Kidney (tissue), 14 donors: ENCODE measurements around the gene RSPH1. TPM values are rescaled to one million over a fixed set of nuclear protein-coding genes. Genes with fewer than 3 reads are reported as not detected.

Experiments
- DNase-seq, 5 donors: peaks; one replicate each; pipeline ENCODE4 v3.0.0-alpha.2; 2013 to 2020
- FAIRE-seq: peaks from 2 replicates; lab custom pipeline; 2012; peaks lifted over from hg19 to GRCh38; lab: Jason Lieb, UNC
- H3K27ac ChIP-seq, 2 donors: one replicate each; pipeline ENCODE4 v1.7.0; 2013; ENCODE audit warnings: low read depth in 2 of 2, low read length in 2 of 2, inconsistent platforms in 1 of 2
- H3K27me3 ChIP-seq: one replicate; pipeline ENCODE4 v1.7.1; 2013; ENCODE audit warnings: low read length, inconsistent platforms; ENCODE audit not compliant: control insufficient read depth, insufficient read depth
- H3K36me3 ChIP-seq, 3 donors: one replicate each; pipeline versions ENCODE4 v1.7.0 to v1.7.1; 2013; ENCODE audit warnings: low read length in 3 of 3, control low read depth in 1 of 3, inconsistent platforms in 1 of 3; ENCODE audit not compliant: insufficient read depth in 3 of 3, control insufficient read depth in 2 of 3
- H3K4me1 ChIP-seq, 3 donors: one replicate each; pipeline versions ENCODE4 v1.7.0 to v1.7.1; 2013; ENCODE audit warnings: low read length in 3 of 3, inconsistent platforms in 1 of 3, low read depth in 1 of 3; ENCODE audit not compliant: control insufficient read depth in 2 of 3, insufficient read depth in 2 of 3
- H3K4me3 ChIP-seq, 3 donors: one replicate each; pipeline versions ENCODE4 v1.7.0 to v1.8.1; 2013; ENCODE audit warnings: low read length in 3 of 3, control low read depth in 1 of 3, inconsistent platforms in 1 of 3
- H3K9ac ChIP-seq, 3 donors: one replicate each; pipeline versions ENCODE4 v1.7.0 to v1.7.1; 2013; ENCODE audit warnings: low read length in 3 of 3, control low read depth in 1 of 3, inconsistent platforms in 1 of 3
- H3K9me3 ChIP-seq, 3 donors: one replicate each; pipeline versions ENCODE4 v1.7.0 to v1.7.1; 2013; ENCODE audit warnings: low read length in 3 of 3, control low read depth in 1 of 3, inconsistent platforms in 1 of 3; ENCODE audit not compliant: control insufficient read depth in 2 of 3, insufficient read depth in 1 of 3
- CTCF ChIP-seq: IDR thresholded peaks from 3 replicates; pipeline ENCODE4 v1.5.1; 2012; ENCODE audit warnings: mild to moderate bottlenecking, moderate library complexity, borderline replicate concordance; ENCODE audit not compliant: insufficient read depth; ENCODE audit errors: extremely low read depth
- intact Hi-C: fragments of 100-400 bp; cut with DNase I; formaldehyde crosslinking; loops from one replicate; pipeline ENCODE4 v1.11.1; 2022
- polyA plus RNA-seq: library from polyadenylated mRNA; stranded (reverse); fragments of 350-450 nt; fragmentation: Illumina TruSeq; extraction: RNeasy Lipid Tissue Mini Kit (QIAGEN cat#74804); gene quantifications from one replicate; pipeline ENCODE4 v1.2.3, GENCODE V29; 2014; ENCODE audit warnings: low read depth, low replicate concordance; ENCODE audit not compliant: insufficient read depth
- total RNA-seq: library from RNA; stranded (reverse); fragmentation: NEBNext Ultra II Directional; extraction: Animal tissue kit (Norgen Biotek cat#: 25700); gene quantifications from one replicate; pipeline ENCODE4 v1.2.1, GENCODE V29; 2021
- donor health status: control.
- donor health status: control.
- donor health status: control.
- donor health status: control.
- donor health status: control.
- donor health status: DM: yes; HTN: yes; CAD: no.
- donor health status: Normal renal cell carcinoma (clear cell type).

The RSPH1 gene
- total and polyA plus RNA-seq, 2 donors from 2014 or later, result 12.0 to 13.0 TPM

DNA sequence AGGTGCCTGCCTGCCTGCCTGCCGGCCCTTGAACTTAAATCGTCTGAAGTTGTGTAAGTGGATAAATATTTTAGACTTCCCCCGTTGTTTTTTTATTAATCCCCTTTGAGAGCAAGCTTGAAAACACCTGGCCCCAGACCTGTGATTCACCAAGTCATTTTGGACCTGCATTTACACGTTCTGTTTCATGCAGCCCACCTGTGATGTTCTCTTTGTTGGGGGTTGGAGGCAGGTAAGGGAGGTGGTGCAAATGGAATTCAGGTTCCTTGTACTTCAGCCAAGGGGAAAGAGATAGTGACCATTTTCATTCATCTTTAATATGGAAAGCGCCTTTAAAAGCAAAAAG, 18.8 kb upstream of the RSPH1 start:
- no peak overlapping the region for H3K27ac ChIP-seq
- DNase-seq, result no peak
- no peaks in the 10 kb centered on the region for H3K9me3 ChIP-seq
- intact Hi-C loops, result no loop called here
- peak overlapping the region in 1 of 3 donors; percentile 72 for H3K9ac ChIP-seq
- no peak for TF ChIP-seq CTCF
- no peak for FAIRE-seq
- no peaks in the 10 kb centered on the region for H3K27me3 ChIP-seq
- peaks cover 0 to 2% (median 0%) of the 10 kb centered on the region in 3 donors for H3K36me3 ChIP-seq
- H3K4me3 ChIP-seq, result peak overlapping the region; percentile 18 to 66 (median 54)
- peaks cover 0 to 6% (median 4%) of the 10 kb centered on the region in 3 donors for H3K4me1 ChIP-seq

DNA sequence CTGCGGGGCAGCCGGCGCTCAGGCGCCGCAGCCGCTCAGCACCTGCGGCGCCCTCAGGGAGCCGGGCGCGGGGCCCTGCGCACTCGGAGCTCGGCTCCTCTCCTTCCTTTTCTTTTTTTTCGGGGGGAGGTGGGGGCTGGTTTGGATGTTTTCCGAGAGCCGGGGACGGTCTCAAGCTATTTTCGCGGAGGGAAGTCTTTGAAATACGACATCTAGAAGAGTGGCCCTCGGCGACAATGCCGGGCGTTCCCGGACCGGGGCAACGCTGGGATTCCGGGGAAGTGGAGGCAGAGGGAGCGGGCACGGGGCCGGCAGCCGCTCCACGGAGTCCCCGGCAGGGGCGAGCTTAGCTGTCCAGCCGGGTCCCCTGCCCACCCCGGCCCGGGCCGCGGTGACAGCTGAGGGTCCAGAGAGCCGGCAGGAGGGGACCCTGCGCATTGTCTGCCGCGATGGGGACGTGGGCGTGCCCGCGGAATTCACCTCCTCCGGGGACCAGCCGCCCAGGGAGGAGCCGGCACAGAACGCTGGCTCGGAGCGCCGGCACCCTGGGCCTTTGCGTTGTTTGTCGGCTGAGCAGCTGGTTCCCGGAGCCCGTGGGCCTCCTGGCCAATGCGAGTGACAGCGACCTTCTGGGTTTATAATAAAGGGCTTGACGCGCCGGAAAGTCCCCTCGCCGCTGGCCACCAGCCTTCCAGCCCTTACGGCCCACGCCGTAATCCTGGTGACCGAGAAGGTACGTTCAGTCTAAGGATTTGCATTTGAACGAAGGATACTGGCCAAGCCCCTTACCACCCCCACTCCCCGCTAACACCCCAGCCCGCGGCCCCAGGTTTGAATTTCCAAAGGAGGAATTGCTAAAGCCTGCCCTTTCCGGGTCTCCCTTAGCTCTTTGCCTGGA, 18.2 kb upstream of the RSPH1 start:
- H3K9ac ChIP-seq, result peak overlapping the region in 2 of 3 donors; percentile 72 to 87
- H3K27me3 ChIP-seq, result no peaks in the 10 kb centered on the region
- DNase-seq (peak; percentile 40 to 88 (median 43)), FAIRE-seq (no peak)
- H3K27ac ChIP-seq, result peak overlapping the region in 1 of 2 donors; percentile 63
- H3K4me3 ChIP-seq, result peak overlapping the region; percentile 42 to 66 (median 54)
- no peaks in the 10 kb centered on the region for H3K9me3 ChIP-seq
- intact Hi-C loops, result no loop called here
- no peak for TF ChIP-seq CTCF
- H3K4me1 ChIP-seq, result peaks cover 0 to 6% (median 4%) of the 10 kb centered on the region in 3 donors
- no peaks in the 10 kb centered on the region for H3K36me3 ChIP-seq

DNA sequence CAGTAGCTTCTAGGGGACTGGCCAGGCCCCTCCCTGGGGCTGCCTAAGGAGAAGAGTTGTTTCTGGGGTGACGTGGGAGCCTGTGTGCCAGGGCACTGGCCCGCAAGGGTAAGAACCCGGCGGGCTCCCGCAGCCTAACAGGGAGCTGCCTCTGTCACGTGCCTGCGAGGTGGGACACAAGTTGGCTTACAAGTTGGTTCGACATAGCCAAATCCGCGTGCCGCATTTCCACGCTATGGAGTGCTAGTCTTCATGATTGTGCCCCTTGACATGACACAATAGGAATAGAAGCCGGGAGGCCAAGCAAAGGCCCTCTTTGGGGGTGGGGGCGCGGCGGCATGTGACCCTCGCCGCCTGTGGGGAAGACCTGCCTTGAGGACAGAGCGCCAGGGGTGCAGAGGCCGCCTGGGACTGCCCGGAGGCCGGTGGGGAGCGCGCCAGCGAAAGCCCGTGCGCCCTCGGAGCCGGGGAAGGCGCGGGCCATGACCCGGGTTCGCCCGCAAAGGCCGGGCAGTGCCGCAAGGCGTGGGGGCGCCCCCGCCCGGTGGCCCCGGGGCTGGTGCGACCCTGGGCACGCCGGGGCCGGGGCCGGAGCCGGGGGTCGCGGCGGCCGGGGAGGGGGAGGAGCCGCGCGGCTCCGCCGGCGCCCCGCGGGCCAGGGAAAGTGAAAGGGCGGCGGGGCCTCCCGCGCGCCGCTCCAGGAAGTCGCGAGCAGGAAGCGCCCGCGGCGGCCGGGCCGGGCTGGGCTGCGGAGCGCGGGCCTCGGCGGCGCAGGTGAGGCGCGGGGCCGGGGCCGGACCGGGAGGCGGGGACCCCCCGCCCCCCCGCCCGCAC, 17.3 kb upstream of the RSPH1 start, which contains the start of gene SLC37A1:
SLC37A1 (plus strand) TSS at position 702 of the 834 bp plus-strand sequence. CDS start 4,603 bp downstream, outside the sequence.
- no peaks in the 10 kb centered on the region for H3K9me3 ChIP-seq
- no peak for TF ChIP-seq CTCF
- H3K27me3 ChIP-seq, result no peaks in the 10 kb centered on the region
- intact Hi-C loops, result no loop called here
- peak in 2 of 5 donors; percentile 57 to 77 for DNase-seq
- peak within 1 kb of the TSS in 1 of 2 donors; percentile 63 for H3K27ac ChIP-seq
- FAIRE-seq, result no peak
- no peaks in the 10 kb centered on the region for H3K36me3 ChIP-seq
- peaks cover 0 to 6% (median 4%) of the 10 kb centered on the region in 3 donors for H3K4me1 ChIP-seq
- peak within 1 kb of the TSS in 2 of 3 donors; percentile 72 to 87 for H3K9ac ChIP-seq
- peak within 1 kb of the TSS; percentile 42 to 66 (median 54) for H3K4me3 ChIP-seq
